ENCODE data around the gene ALOX15B. TPM values are rescaled to one million over a fixed set of nuclear protein-coding genes. Genes with fewer than 3 reads are reported as not detected.

Gene ALOX15B
- total and polyA plus RNA-seq, 2 of the 13 experiments (the other 11 are each of a cell fraction or from before 2014, with no cell fraction given): not detected

- no peak within 1 kb of the TSS for H3K9ac ChIP-seq (ENCODE audit: insufficient read depth, low read depth, low read length)
- no peak for FAIRE-seq
- H3K27me3 ChIP-seq (ENCODE audit: control insufficient read depth in 1 of 2, insufficient read depth in 2 of 2, low read length in 2 of 2): peaks cover 3 to 42% of the 10 kb centered on the region in 2 experiments
- H3K9me3 ChIP-seq (ENCODE audit: low read length): no peaks in the 10 kb centered on the region
- no peaks in the 10 kb centered on the region for H3K79me2 ChIP-seq (ENCODE audit: insufficient read depth, low read length)
- ChIA-PET POLR2A (no interaction called here), CTCF (ENCODE audit: low intra/inter-chr PET ratio, low total read pairs) (no interaction called here)
- H4K20me1 ChIP-seq (ENCODE audit: insufficient read depth, low read length): no peaks in the 10 kb centered on the region
- DNase-seq (ENCODE audit: low spot score): no peak
- no peak within 1 kb of the TSS for H3K27ac ChIP-seq (ENCODE audit: extremely low read length, insufficient read depth, low read length)
- peaks cover 5% of the 10 kb centered on the region for H3K4me1 ChIP-seq (ENCODE audit: insufficient read depth, low read length)
- intact Hi-C loops (cut with micrococcal nuclease; ENCODE audit: unreplicated experiment): no loop called here
- ATAC-seq: no peak
- BruUV-seq (replicated peaks): no TSS peak
- no peak for TF ChIP-seq IRX3 (CRISPR knock-in tag; IDR thresholded peaks at IDR 0.05; ENCODE audit: borderline replicate concordance, low read depth)
- TF ChIP-seq HNF4A (CRISPR knock-in tag; IDR thresholded peaks at IDR 0.05): peak; percentile 34; the same call in 1 of the 2 replicates
- peak; percentile 38; the same call in 1 of the 2 replicates for TF ChIP-seq CEBPB (IDR thresholded peaks at IDR 0.05; ENCODE audit: borderline replicate concordance, low read depth, low read length)
- H3K36me3 ChIP-seq (replicated peaks in 1 of 2; ENCODE audit: control insufficient read depth in 1 of 2, insufficient read depth in 2 of 2, low read length in 2 of 2): no peaks in the 10 kb centered on the region
- H3K4me3 ChIP-seq (replicated peaks in 1 of 3; ENCODE audit: insufficient read depth in 1 of 3, low read depth in 2 of 3, low read length in 3 of 3): no peak within 1 kb of the TSS
- H2AFZ ChIP-seq (ENCODE audit: low read length): no peak within 1 kb of the TSS
- in situ Hi-C loops (cut with HindIII; ENCODE audit: extremely low pct_ligation_motif_present, low pct_unique_long_range_greater_than_20kb): no loop called here
- WGBS (ENCODE audit: low lambda C conversion rate): 35% methylated on average over 6 of the region's 18 CpGs
- no peak within 1 kb of the TSS for H3K4me2 ChIP-seq (ENCODE audit: low read depth, low read length)
Observed at GRCh38 chr17:8001976-8002720, 36.7 kb upstream of the ALOX15B start, which contains the start of gene GUCY2D. GUCY2D (plus strand) TSS chr17:8002615; CDS start chr17:8003048, 433 bp downstream.

GRCh38 chr17:8002721-8003593 lies 35.9 kb upstream of the ALOX15B start:
- in situ Hi-C loops (cut with HindIII; ENCODE audit: extremely low pct_ligation_motif_present, low pct_unique_long_range_greater_than_20kb): no loop called here
- Histone ChIP-seq H2AFZ (ENCODE audit: low read length) (no peak overlapping the region), H3K4me1 (ENCODE audit: insufficient read depth, low read length) (peaks cover 5% of the 10 kb centered on the region), H3K36me3 (replicated peaks in 1 of 2; ENCODE audit: control insufficient read depth in 1 of 2, insufficient read depth in 2 of 2, low read length in 2 of 2) (no peaks in the 10 kb centered on the region), H3K27me3 (ENCODE audit: control insufficient read depth in 1 of 2, insufficient read depth in 2 of 2, low read length in 2 of 2) (peaks cover 3 to 48% of the 10 kb centered on the region in 2 experiments), H4K20me1 (ENCODE audit: insufficient read depth, low read length) (no peaks in the 10 kb centered on the region), H3K4me2 (ENCODE audit: low read depth, low read length) (no peak overlapping the region), H3K9ac (ENCODE audit: insufficient read depth, low read depth, low read length) (no peak overlapping the region), H3K27ac (ENCODE audit: extremely low read length, insufficient read depth, low read length) (no peak overlapping the region), H3K9me3 (ENCODE audit: low read length) (no peaks in the 10 kb centered on the region), H3K4me3 (replicated peaks in 1 of 3; ENCODE audit: insufficient read depth in 1 of 3, low read depth in 2 of 3, low read length in 3 of 3) (no peak overlapping the region), H3K79me2 (ENCODE audit: insufficient read depth, low read length) (no peaks in the 10 kb centered on the region)
- DNase-seq (ENCODE audit: low spot score) (no peak), FAIRE-seq (no peak), ATAC-seq (no peak)
- no TSS peak for BruUV-seq (replicated peaks)
- ChIA-PET CTCF (ENCODE audit: low intra/inter-chr PET ratio, low total read pairs) (no interaction called here), POLR2A (no interaction called here)
- intact Hi-C loops (cut with micrococcal nuclease; ENCODE audit: unreplicated experiment): no loop called here
- 72% methylated on average over 18 of the region's 92 CpGs for WGBS (ENCODE audit: low lambda C conversion rate)
- TF ChIP-seq PITX1 (CRISPR knock-in tag; IDR thresholded peaks at IDR 0.05) (no peak), CREB1 (IDR thresholded peaks at IDR 0.05) (no peak), CREB1 (CRISPR knock-in tag; IDR thresholded peaks at IDR 0.05) (no peak), TBX2 (CRISPR knock-in tag; IDR thresholded peaks at IDR 0.05; ENCODE audit: borderline replicate concordance) (no peak), RARA (CRISPR knock-in tag; IDR thresholded peaks at IDR 0.05) (no peak), ZNF501 (CRISPR knock-in tag; IDR thresholded peaks at IDR 0.05) (no peak), RXRB (CRISPR knock-in tag; IDR thresholded peaks at IDR 0.05; ENCODE audit: borderline replicate concordance) (no peak), ZNF333 (CRISPR knock-in tag; IDR thresholded peaks at IDR 0.05; ENCODE audit: borderline replicate concordance) (no peak), ZNF746 (CRISPR knock-in tag; IDR thresholded peaks at IDR 0.05) (no peak), ZBTB26 (CRISPR knock-in tag; IDR thresholded peaks at IDR 0.05; ENCODE audit: borderline replicate concordance) (no peak), SP140L (CRISPR knock-in tag; IDR thresholded peaks at IDR 0.05; ENCODE audit: borderline replicate concordance) (no peak), ZNF672 (CRISPR knock-in tag; IDR thresholded peaks at IDR 0.05) (no peak)
- TF ChIP-seq, protein P1, sequence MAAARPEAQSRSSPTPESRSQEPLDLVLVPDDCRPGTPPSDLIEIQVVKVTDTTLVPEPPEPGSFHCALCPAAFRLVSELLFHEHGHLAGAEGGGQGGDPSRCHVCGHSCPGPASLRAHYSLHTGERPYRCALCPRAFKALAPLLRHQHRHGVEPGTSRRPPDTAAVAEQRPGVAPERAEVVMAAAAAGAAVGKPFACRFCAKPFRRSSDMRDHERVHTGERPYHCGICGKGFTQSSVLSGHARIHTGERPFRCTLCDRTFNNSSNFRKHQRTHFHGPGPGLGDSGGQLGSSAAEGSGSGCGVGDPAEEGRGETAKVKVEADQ (CRISPR knock-in tag; IDR thresholded peaks at IDR 0.05; ENCODE audit: borderline replicate concordance): no peak
